ENCODE data around the gene DCST1.

DCST1 gene

DNA sequence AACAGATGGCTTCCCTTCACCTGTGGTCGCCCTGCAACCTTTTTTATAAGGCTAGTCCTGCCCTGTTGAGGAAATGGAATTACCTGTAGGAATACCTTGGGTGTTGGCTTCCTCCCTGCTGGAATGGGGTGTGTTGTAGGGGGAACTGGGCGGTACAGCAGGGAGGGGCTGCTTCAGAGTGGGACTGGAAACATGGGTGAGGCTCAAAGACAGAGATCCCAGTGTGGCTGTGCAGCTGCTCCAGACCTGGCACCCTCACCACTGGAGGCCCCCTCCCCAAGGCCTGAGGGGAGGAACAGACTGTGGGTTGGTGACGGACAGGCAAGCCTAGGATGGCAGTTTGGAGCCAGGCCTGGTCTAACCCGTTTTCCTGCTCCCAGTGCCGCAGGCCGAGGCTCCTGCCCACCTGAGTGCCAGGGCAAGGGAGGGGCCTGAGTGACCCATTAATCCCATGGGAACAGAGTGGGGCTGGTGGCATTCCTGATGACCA, 49.5 kb downstream of the DCST1 start:
- Histone ChIP-seq H3K27ac (replicated peaks) (no peak overlapping the region), H3K4me3 (replicated peaks; ENCODE audit: insufficient read depth, low read length) (no peak overlapping the region), H3K27me3 (ENCODE audit: insufficient read depth, poor library complexity, severe bottlenecking) (peaks cover 47% of the 10 kb centered on the region)
- DNase-seq (ENCODE audit: low read depth in 1 of 2, low spot score in 1 of 2), result no peak
- no peak for TF ChIP-seq SPI1 (IDR thresholded peaks at IDR 0.05; ENCODE audit: borderline replicate concordance, low read depth)
- TF ChIP-seq, protein P1, sequence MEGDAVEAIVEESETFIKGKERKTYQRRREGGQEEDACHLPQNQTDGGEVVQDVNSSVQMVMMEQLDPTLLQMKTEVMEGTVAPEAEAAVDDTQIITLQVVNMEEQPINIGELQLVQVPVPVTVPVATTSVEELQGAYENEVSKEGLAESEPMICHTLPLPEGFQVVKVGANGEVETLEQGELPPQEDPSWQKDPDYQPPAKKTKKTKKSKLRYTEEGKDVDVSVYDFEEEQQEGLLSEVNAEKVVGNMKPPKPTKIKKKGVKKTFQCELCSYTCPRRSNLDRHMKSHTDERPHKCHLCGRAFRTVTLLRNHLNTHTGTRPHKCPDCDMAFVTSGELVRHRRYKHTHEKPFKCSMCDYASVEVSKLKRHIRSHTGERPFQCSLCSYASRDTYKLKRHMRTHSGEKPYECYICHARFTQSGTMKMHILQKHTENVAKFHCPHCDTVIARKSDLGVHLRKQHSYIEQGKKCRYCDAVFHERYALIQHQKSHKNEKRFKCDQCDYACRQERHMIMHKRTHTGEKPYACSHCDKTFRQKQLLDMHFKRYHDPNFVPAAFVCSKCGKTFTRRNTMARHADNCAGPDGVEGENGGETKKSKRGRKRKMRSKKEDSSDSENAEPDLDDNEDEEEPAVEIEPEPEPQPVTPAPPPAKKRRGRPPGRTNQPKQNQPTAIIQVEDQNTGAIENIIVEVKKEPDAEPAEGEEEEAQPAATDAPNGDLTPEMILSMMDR (IDR thresholded peaks at IDR 0.05; ENCODE audit: insufficient read depth, low read length), result no peak
- TF ChIP-seq, protein P2, sequence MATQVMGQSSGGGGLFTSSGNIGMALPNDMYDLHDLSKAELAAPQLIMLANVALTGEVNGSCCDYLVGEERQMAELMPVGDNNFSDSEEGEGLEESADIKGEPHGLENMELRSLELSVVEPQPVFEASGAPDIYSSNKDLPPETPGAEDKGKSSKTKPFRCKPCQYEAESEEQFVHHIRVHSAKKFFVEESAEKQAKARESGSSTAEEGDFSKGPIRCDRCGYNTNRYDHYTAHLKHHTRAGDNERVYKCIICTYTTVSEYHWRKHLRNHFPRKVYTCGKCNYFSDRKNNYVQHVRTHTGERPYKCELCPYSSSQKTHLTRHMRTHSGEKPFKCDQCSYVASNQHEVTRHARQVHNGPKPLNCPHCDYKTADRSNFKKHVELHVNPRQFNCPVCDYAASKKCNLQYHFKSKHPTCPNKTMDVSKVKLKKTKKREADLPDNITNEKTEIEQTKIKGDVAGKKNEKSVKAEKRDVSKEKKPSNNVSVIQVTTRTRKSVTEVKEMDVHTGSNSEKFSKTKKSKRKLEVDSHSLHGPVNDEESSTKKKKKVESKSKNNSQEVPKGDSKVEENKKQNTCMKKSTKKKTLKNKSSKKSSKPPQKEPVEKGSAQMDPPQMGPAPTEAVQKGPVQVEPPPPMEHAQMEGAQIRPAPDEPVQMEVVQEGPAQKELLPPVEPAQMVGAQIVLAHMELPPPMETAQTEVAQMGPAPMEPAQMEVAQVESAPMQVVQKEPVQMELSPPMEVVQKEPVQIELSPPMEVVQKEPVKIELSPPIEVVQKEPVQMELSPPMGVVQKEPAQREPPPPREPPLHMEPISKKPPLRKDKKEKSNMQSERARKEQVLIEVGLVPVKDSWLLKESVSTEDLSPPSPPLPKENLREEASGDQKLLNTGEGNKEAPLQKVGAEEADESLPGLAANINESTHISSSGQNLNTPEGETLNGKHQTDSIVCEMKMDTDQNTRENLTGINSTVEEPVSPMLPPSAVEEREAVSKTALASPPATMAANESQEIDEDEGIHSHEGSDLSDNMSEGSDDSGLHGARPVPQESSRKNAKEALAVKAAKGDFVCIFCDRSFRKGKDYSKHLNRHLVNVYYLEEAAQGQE (IDR thresholded peaks at IDR 0.05; ENCODE audit: insufficient replicate concordance, low read depth), result no peak
- no peak for TF ChIP-seq GABPA (IDR thresholded peaks at IDR 0.05; ENCODE audit: low read depth)
- TF ChIP-seq POLR2AphosphoS5 (IDR thresholded peaks at IDR 0.05; ENCODE audit: low read depth), result no peak

DNA sequence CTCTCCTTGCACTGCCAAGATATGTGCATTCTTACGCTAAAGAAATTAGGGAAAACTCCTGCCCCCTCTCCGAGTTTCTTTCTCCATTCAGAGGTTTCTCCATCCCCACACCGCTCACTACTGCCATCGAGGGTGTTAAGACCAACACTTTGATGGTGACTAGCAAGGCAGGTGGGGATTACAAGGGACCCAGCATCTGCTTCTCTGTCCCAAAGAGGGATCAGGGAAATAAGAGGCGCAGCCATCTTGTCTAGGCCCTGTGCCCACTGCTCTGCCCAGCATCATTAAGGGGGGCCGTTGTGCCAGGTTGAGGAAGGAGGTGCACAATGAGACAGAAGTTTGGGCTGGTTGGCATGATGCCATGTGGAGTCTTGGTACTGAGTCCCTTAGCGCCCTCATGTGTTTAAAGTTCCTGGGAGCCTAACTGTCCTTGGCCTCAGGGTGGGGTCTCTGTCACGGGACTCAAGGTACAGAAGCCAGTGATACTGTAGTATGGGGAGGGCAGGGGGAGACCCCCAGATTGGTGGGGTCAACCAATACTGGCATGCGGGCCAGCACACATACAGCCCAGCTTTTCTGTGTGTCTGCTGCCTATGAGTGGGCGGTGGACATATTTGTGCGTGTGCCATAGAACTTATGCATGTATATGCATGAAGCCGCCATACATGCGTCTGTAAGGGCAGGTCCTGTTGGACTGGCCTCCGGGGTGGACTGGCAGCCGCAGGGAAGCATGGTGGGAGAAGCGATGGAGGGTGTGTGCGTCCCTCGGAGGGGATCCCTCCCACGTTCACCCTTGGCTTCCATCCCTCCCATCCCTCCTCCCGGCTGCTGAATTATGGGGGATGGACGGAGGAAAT, 50.5 kb downstream of the DCST1 start:
- no peak overlapping the region for H3K27ac ChIP-seq (replicated peaks)
- TF ChIP-seq POLR2AphosphoS5 (IDR thresholded peaks at IDR 0.05; ENCODE audit: low read depth) (no peak), SPI1 (IDR thresholded peaks at IDR 0.05; ENCODE audit: borderline replicate concordance, low read depth) (no peak), GABPA (IDR thresholded peaks at IDR 0.05; ENCODE audit: low read depth) (no peak)
- TF ChIP-seq, protein P1 (IDR thresholded peaks at IDR 0.05; ENCODE audit: insufficient read depth, low read length), result peak; percentile 32
- TF ChIP-seq, protein P2 (IDR thresholded peaks at IDR 0.05; ENCODE audit: insufficient replicate concordance, low read depth), result no peak
- peaks cover 42% of the 10 kb centered on the region for H3K27me3 ChIP-seq (ENCODE audit: insufficient read depth, poor library complexity, severe bottlenecking)
- H3K4me3 ChIP-seq (replicated peaks; ENCODE audit: insufficient read depth, low read length), result peak overlapping the region; percentile 58
- peak; percentile 61 to 75 for DNase-seq (ENCODE audit: low read depth in 1 of 2, low spot score in 1 of 2)

DNA sequence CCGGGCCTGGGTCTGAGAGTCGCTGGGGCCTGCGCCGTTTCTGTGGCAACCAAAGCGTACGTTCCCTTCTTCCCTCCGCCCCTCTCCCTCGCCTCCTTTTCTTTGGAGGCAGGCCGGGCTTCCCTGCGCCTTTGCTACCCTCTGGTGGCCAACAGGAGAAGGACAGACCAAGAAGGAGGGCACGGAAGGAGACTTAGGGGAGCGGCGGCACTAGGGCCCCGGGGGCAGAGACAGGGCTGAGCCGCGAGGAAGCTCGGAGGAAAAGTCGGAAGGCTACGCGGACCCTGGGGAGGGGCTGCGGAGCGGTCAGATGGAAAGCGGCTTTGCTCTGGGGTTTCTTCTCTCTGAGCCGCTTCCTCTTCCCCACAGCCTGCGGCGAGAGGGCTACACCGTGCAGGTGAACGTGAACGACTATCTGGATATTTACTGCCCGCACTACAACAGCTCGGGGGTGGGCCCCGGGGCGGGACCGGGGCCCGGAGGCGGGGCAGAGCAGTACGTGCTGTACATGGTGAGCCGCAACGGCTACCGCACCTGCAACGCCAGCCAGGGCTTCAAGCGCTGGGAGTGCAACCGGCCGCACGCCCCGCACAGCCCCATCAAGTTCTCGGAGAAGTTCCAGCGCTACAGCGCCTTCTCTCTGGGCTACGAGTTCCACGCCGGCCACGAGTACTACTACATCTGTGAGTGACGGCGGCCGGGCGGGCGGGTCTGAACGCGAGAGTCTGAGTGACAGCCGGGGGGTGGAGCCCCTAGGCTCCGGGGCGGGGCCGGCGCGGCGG, 51.3 kb downstream of the DCST1 start:
- DNase-seq (ENCODE audit: low read depth in 1 of 2, low spot score in 1 of 2), result peak; percentile 82 to 95
- Histone ChIP-seq H3K27ac (replicated peaks) (peak overlapping the region; percentile 68), H3K4me3 (replicated peaks; ENCODE audit: insufficient read depth, low read length) (peak overlapping the region; percentile 58), H3K27me3 (ENCODE audit: insufficient read depth, poor library complexity, severe bottlenecking) (peaks cover 34% of the 10 kb centered on the region)
- TF ChIP-seq, protein P2 (IDR thresholded peaks at IDR 0.05; ENCODE audit: insufficient replicate concordance, low read depth), result no peak
- peak; percentile 41; the same call in 1 of the 2 replicates for TF ChIP-seq POLR2AphosphoS5 (IDR thresholded peaks at IDR 0.05; ENCODE audit: low read depth)
- TF ChIP-seq SPI1 (IDR thresholded peaks at IDR 0.05; ENCODE audit: borderline replicate concordance, low read depth), result no peak; the same call in 1 of the 2 replicates
- TF ChIP-seq, protein P1 (IDR thresholded peaks at IDR 0.05; ENCODE audit: insufficient read depth, low read length), result peak; percentile 58
- TF ChIP-seq GABPA (IDR thresholded peaks at IDR 0.05; ENCODE audit: low read depth), result peak; percentile 9; the same call in 1 of the 2 replicates
